Body of pancreas (tissue), 4 donors: ENCODE data around the gene PRDM7.
"Not testable (repeated sequence)": the region's sequence is repeated elsewhere in the genome, so short reads cannot be mapped to it uniquely, and the experiment has no call there.

Source experiments
- POLR2A ChIP-seq, 3 donors: fragments of 450-650 bp; IDR thresholded peaks; one replicate each; pipeline ENCODE4 v1.6.1; 2016; ENCODE audit warnings: antibody characterized with exemption in 3 of 3, mild to moderate bottlenecking in 2 of 3
- TF ChIP-seq, protein P1 (sequence below), 7 experiments: fragments of 450-650 bp in 4 of 7; fragments of 200-600 bp in 3 of 7; sonication (generic) in 3 of 7; IDR thresholded peaks; one replicate each; pipeline ENCODE4 v1.5.1; 2016 to 2019; ENCODE audit warnings: antibody characterized with exemption in 7 of 7

DNA sequence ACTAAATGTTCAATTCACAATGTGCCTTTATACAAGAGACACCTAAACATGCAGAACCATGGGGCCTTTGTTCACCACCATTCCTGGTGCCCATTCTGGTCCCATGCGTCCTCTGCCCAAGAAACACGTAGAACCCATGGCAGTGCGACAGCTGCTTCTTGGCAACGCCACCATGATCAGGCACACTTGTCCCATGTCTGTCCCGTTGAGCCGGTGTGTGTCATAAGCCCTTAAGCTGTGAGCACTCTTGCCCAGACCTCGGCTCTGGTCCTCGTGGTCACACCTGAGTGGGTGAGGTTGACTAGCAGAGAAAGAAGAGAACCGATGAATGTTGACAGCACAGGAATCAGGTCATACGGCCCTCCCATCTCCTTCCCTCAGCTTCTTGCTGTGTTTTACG is 24.2 kb upstream of the PRDM7 start:
- TF ChIP-seq, protein P1, sequence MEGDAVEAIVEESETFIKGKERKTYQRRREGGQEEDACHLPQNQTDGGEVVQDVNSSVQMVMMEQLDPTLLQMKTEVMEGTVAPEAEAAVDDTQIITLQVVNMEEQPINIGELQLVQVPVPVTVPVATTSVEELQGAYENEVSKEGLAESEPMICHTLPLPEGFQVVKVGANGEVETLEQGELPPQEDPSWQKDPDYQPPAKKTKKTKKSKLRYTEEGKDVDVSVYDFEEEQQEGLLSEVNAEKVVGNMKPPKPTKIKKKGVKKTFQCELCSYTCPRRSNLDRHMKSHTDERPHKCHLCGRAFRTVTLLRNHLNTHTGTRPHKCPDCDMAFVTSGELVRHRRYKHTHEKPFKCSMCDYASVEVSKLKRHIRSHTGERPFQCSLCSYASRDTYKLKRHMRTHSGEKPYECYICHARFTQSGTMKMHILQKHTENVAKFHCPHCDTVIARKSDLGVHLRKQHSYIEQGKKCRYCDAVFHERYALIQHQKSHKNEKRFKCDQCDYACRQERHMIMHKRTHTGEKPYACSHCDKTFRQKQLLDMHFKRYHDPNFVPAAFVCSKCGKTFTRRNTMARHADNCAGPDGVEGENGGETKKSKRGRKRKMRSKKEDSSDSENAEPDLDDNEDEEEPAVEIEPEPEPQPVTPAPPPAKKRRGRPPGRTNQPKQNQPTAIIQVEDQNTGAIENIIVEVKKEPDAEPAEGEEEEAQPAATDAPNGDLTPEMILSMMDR (IDR thresholded peaks at IDR 0.05), result not testable (repeated sequence)
- TF ChIP-seq POLR2A (IDR thresholded peaks at IDR 0.05), result not testable (repeated sequence)
